NCI-H2227 treated with DMSO at 0.1 percent for 48 hours (cell line): Measurements from ENCODE around the gene CREBBP.
"Not testable (repeated sequence)": the region's sequence is repeated elsewhere in the genome, so short reads cannot be mapped to it uniquely, and the experiment has no call there.

Experiments
- DNase-seq: peaks from one replicate; lab custom pipeline; 2025; lab: John Stamatoyannopoulos, UW

The CREBBP gene

DNA sequence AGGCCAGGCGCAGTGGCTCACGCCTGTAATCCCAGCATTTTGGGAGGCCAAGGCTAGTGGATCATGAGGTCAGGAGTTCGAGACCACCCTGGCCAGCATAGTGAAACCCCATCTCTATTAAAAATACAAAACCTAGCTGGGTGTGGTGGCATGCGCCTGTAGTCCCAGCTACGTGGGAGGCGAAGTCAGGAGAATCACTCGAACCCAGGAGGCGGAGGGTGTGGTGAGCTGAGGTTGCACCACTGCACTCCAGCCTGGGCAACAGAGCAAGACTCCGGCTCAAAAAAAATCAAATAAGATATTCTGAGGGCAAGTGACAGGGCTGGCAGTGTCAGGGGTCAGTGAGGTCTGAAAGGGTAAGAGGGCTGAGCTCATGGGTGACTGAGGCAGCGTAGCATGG lies 166.1 kb downstream of the CREBBP start:
- not testable (repeated sequence) for DNase-seq

DNA sequence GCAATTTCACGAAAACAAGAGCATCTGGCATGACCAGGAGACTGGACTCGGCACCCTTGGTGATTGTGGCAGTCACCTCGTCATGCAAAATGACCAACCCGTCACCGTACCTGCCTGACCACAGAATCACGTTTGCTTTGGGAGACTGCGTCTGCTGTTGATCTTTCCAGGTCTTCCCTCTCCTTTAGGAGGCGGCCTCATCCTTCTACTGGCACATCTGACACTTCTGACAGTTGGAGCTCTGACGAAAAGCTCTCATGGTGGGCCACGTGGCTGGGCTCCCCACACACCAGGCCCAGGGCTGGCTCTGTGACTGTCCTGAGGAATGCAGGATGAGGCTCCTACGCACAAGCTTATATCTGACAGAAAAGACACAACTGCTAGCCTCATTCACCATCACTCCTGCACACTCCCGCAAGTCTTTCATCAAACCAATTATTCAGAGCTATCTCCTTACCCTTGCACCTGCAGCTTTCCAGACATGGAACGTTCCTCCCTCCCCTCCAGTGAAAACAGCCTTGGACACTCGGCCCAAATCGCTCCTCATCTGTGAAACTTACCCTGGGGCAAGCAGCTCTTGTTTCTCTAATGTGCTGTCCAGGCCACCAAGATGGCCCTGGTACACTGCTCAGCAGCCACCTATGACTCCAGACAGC lies 166.8 kb downstream of the CREBBP start:
- no peak for DNase-seq

DNA sequence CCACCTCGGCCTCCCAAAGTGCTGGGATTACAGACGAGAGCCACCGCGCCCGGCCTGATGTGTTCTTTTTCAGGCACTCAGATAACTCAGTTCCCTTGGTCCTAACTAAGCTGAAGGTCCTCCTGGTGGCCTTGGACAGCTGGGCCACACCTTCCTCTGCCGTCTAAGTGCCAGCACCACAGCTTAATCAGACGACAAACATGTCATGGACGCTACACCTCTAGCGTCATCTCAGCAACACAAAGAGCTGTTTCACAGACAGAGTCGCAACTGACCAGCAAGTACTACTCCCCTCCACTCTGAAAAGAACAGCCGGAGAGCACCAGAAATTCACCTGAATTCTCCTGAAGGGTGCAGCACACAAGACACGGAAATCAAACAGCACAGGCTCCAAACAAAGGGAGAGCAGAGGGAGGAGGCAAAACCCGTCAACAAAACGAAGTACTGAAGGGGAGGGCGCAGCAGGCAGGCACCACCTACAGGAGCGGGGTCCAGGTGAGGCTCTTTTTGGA lies 167.6 kb downstream of the CREBBP start:
- no peak for DNase-seq

DNA sequence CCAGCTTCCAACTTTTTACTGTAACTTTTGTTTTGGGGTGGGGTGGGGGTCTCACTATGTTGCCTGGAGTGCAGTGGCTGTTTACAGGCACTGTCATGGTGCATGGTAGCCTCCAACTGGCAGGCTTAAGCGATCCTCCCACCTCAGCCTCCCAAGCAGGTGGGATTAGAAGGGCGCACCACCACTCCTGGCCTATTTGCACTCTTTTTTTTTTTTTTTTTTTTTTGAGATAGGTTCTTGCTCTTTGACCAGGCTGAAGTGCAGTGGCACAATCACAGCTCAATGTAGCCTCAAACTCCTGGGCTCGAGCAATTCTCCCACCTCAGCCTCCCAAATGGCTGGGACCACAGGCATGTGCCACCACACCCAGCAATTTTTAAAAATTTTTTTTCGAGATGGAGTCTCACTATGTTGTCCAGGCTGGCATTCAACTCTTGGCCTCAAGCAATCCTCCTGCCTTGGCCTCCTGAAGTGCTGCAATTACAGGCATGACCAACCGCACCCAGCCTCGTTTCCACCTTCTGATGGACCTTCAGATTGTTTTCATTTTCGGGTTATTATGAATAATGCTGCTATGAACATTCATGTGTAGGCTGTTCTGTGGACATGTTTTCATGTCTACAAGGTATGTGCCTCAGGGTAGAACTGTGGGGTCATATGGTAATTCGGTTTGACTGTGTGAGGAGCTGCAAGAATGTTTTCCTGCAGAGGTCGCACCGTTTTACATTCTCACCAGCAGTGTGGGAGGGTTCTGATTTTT lies 174.1 kb downstream of the CREBBP start:
- DNase-seq: no peak

- no peak for DNase-seq
These were observed 178.4 kb downstream of the CREBBP start for GRCh38 chr16:3702082-3702481.

- DNase-seq: no peak
These were observed 179.0 kb downstream of the CREBBP start for GRCh38 chr16:3701531-3701930.

DNA sequence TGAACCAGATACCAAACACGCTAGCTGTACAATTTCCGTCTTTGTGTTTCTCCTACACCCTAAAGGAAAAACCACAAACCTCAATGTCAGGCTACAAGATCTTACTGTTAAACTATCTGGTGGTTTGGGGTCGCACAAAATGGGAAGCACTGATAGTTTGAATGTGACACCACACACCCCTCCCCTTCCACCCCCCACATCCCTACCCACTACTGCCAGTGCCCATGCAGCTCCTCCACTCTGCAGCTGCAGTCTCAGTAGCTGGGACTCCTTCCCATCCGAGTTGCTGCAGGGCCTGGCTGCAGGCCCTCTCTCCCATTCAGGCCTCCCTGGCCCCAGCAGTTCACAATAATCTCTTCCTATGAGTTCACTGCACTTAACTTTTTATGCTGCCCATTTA lies 181.6 kb downstream of the CREBBP start:
- no peak for DNase-seq

- DNase-seq: no peak
These were observed 183.9 kb downstream of the CREBBP start for GRCh38 chr16:3696425-3697218.

- DNase-seq: no peak
These were observed 184.7 kb downstream of the CREBBP start for GRCh38 chr16:3695610-3696369.

- DNase-seq: no peak
These were observed 186.5 kb downstream of the CREBBP start for GRCh38 chr16:3694051-3694450.

DNA sequence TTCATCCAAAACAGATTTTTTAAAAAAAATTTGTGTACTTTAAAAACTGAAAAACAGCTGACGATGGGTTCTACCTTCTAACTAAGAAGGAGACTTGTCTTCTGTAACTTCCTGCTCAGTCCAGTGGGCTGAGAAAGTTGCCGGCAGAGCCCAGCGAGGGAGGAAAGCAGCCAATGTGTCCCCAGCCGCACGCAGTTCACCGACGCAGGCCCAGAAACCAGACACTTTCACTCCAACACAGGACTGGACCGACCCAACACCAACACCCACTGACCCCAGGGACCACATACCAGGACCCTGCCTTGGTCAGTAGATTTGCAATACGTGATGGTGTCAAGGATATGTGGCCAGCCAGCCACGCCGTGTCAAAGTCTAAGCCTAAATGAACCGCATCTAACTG lies 188.8 kb downstream of the CREBBP start:
- no peak for DNase-seq

DNA sequence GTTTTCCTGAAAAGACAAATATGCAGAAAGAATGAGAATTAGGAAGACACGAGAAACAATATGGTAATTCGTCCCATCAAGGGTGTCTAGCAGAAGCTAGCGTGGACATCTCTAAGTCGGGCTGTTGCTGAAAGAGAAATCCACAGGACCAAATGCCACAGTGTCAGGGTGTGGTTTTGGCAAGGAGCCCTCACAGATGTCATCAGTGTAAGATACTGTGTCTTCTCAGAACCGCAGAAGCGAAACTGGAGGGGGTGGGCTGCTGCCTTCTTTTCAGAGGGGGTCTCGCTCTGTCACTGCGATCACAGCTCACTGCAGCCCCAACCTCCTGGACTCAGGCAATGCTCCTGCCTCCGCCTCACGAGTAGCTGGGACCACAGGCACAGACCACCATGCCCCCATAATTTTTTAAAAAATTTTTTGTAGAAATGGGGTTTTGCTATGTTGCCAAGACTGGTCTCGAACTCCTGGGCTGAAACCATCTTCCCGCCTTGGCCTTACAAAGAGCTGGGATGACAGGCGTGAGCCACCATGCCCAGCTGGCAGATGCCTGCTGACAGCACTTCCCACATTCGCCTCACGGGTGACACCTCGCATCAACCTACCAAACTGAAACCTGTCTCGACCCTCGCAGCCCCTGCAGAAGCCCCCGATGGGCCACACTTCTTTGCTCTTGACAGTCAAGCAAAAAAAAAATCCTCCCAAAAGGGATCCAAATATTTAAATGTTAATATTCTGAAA lies 189.4 kb downstream of the CREBBP start:
- no peak for DNase-seq

DNA sequence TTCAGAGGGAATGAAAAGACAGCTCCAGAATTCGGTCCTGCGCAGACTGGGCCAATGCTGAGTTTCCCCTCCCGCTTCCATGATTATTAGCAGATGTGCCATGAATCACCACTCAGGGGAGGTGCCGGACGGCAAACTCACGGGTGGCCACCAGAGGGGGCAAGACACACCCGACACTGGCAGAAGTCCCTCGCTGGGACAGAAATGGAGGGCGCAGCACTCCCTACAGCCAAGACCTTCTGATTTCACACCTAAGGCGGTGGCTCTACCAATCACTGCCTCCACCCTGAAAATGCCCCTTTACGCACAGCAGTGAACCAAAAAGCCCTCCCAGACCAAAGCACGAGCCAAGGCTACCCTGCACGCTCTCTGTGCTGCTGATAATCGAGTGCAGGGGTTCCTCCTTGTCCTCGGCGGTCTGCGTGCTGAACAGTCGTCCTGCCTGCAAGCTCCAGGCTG lies 190.0 kb downstream of the CREBBP start:
- peak; percentile 68 for DNase-seq

DNA sequence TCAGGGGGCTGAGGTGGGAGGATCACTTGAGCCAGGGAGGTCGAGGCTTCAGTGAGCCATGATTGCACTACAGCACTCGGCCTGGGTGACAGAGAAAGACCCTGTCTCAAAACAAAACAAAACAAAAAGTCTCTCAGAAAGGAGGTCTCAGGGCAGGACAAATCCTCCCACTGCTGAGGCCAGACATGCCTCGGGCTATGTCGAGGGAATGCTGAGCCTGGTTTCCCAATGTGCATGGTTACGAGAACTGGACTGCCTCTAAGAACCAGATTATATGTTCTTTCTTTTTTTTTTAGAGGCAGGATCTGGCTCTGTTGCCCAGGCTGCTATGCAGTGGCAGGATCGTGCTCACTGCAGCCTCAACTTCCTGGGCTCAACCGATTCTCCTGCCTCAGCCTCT lies 190.8 kb downstream of the CREBBP start:
- DNase-seq: no peak

- DNase-seq: no peak
These were observed 192.7 kb downstream of the CREBBP start for GRCh38 chr16:3687792-3688191.

GRCh38 chr16:3687021-3687420 lies 193.5 kb downstream of the CREBBP start:
- no peak for DNase-seq

DNA sequence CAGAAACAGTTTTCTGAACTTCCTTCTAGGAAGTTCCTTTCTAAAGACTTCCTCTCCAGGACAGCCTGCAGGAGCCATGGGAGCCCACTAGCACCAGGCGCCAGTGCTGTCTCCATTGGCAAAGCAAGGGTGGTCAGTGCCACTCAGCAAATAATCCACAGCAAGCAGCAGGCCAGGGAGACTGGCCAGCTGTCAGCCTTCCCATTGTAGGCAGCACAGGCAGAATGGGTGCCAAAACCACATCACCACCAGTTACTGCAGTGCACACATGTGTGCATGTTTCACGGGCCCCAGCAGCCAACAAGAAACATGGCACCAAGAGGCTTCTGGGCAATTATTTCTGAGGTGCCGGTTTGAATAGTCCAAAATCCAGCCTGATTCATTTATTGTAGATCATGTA lies 199.3 kb downstream of the CREBBP start:
- no peak for DNase-seq

DNA sequence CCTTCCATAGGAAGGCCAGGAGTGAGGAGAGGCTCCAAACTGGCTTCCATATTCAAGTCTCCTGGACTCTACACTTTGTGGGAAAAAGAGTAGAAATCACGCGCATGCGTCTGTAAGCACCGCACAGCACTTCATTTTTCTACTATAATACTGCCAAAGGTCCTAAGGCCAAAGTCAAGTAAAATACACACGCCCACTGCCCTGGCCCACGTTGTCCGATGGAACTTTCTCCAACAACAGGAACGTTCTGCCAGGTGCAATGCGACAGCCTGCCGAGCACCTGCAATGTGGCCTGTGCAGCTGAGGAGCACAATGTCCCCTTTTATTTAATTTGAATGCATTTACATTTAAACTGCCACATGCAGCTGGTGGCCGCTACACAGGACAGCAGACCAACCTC lies 202.5 kb downstream of the CREBBP start:
- DNase-seq: no peak

GRCh38 chr16:3675601-3676130 lies 204.8 kb downstream of the CREBBP start:
- DNase-seq: no peak
